Right lobe of liver (tissue), 6 donors: Measurements from ENCODE around the gene GNAQ. TPM values are rescaled to one million over a fixed set of nuclear protein-coding genes. Genes with fewer than 3 reads are reported as not detected.
A peak's percentile ranks its signal among the peaks of the same experiment; 100 is the strongest.

ENCODE experiments used
- ATAC-seq, 4 donors: fragments of 200-7000 bp; cut with Tn5 transposase; one replicate each; pipeline ENCODE4 v1.9.1; 2020; ENCODE audit warnings: mild to moderate bottlenecking in 4 of 4, moderate library complexity in 4 of 4
- DNase-seq, 3 donors: peaks; one replicate each; pipeline ENCODE4 v3.0.0-alpha.2; 2020
- H3K27ac ChIP-seq, 3 donors: fragments of 200-600 bp; one replicate each; pipeline ENCODE4 v1.8.0; 2022
- H3K27me3 ChIP-seq, 2 donors: fragments of 200-600 bp; one replicate each; pipeline ENCODE4 v1.8.0; 2022
- H3K36me3 ChIP-seq, 4 donors: fragments of 200-600 bp; sonication (generic) in 1 of 4; one replicate each; pipeline versions ENCODE4 v1.5.1 to v1.8.0; 2017 to 2022; ENCODE audit warnings: control low read depth in 1 of 4
- H3K4me1 ChIP-seq, 4 donors: fragments of 200-600 bp; sonication (generic) in 1 of 4; one replicate each; pipeline versions ENCODE4 v1.5.1 to v1.8.0; 2017 to 2022; ENCODE audit warnings: control low read depth in 1 of 4
- H3K4me3 ChIP-seq, 3 donors: fragments of 200-600 bp; one replicate each; pipeline ENCODE4 v1.8.0; 2022
- H3K9me3 ChIP-seq, 4 donors: fragments of 200-600 bp; sonication (generic) in 1 of 4; one replicate each; pipeline versions ENCODE4 v1.5.1 to v1.8.0; 2017 to 2022; ENCODE audit warnings: control low read depth in 1 of 4
- CTCF ChIP-seq, 4 donors: fragments of 200-600 bp in 3 of 4; fragments of 450-650 bp in 1 of 4; IDR thresholded peaks; one replicate each; pipeline versions ENCODE4 v1.5.1 to v1.8.0; 2016 to 2022; ENCODE audit warnings: antibody characterized with exemption in 4 of 4, mild to moderate bottlenecking in 2 of 4
- POLR2A ChIP-seq: fragments of 450-650 bp; IDR thresholded peaks from one replicate; pipeline ENCODE4 v1.6.1; 2017; ENCODE audit warnings: antibody characterized with exemption, mild to moderate bottlenecking
- WGBS: methylation state at CpG from one replicate; pipeline ENCODE4 v1.1.6; 2018; ENCODE audit warnings: low coverage, low lambda C conversion rate; ENCODE audit not compliant: insufficient coverage; ENCODE audit errors: missing lambda C conversion rate; 5-methylcytosine and 5-hydroxymethylcytosine counted together
- intact Hi-C, 2 donors: fragments of 100-400 bp; cut with DNase I; formaldehyde crosslinking; loops; one replicate each; pipeline versions ENCODE4 v1.11.2 to v1.14.1; 2022
- total RNA-seq, 6 experiments: library from RNA; depleted of rRNA in 2 of 6; stranded (reverse); fragments of >200 nt in 2 of 6; fragmentation: NEBNext Ultra II Directional in 3 of 6; extraction: Animal tissue kit (Norgen Biotek cat#: 25700) in 3 of 6; gene quantifications; one replicate each; pipeline versions ENCODE4 v1.1.0 to v1.2.4, GENCODE V29; 2016 to 2023
- donor health status: DM: no; HTN: yes; CAD: no.
- donor health status: DM: no; HTN: no; CAD: no.
- donor health status: DM: no; HTN: no; CAD: no.
- donor health status: DM: no; HTN: yes; CAD: no.
- donor health status: DM: no; HTN: yes; CAD: no.

The GNAQ gene
- total RNA-seq, 6 experiments from 2014 or later: 15.8 to 28.7 (median 21.6) TPM

GRCh38 chr9:78041971-78042370, 10.4 kb upstream of the GNAQ start:
- ATAC-seq: no peak
- Histone ChIP-seq H3K27ac (no peak overlapping the region), H3K4me1 (no peaks in the 10 kb centered on the region), H3K27me3 (no peaks in the 10 kb centered on the region), H3K9me3 (no peaks in the 10 kb centered on the region), H3K4me3 (no peak overlapping the region), H3K36me3 (no peaks in the 10 kb centered on the region)
- no peak for TF ChIP-seq POLR2A
- TF ChIP-seq CTCF (IDR thresholded peaks at IDR 0.05): no peak
- WGBS: 100% methylated on average over 2 of the region's 2 CpGs
- intact Hi-C loops: no loop called here
- DNase-seq: no peak

- H3K27ac ChIP-seq: no peak overlapping the region
- H3K9me3 ChIP-seq: no peaks in the 10 kb centered on the region
- 92% methylated on average over 1 of the region's 1 CpG for WGBS
- intact Hi-C loops: no loop called here
- no peak for DNase-seq
- H3K27me3 ChIP-seq: no peaks in the 10 kb centered on the region
- no peak overlapping the region for H3K4me3 ChIP-seq
- H3K36me3 ChIP-seq: no peaks in the 10 kb centered on the region
- no peaks in the 10 kb centered on the region for H3K4me1 ChIP-seq
- TF ChIP-seq CTCF (IDR thresholded peaks at IDR 0.05) (no peak), POLR2A (no peak)
- no peak for ATAC-seq
These were observed 9.1 kb upstream of the GNAQ start for GRCh38 chr9:78040726-78041125.

GRCh38 chr9:78038620-78039300, 7.1 kb upstream of the GNAQ start:
- DNase-seq: no peak

GRCh38 chr9:78035383-78035993, 3.9 kb upstream of the GNAQ start:
- Histone ChIP-seq H3K4me1 (peaks cover 0 to 11% (median 0%) of the 10 kb centered on the region in 4 donors), H3K27ac (no peak overlapping the region), H3K9me3 (no peaks in the 10 kb centered on the region), H3K27me3 (no peaks in the 10 kb centered on the region), H3K4me3 (no peak overlapping the region), H3K36me3 (no peaks in the 10 kb centered on the region)
- intact Hi-C loops: loop anchor here in 1 of 2 donors (10.0 kb wide), 1 partner anchor 51 kb away; no protein-coding TSS in a partner anchor
- peak; percentile 84 to 89 (median 86) for TF ChIP-seq CTCF (IDR thresholded peaks at IDR 0.05)
- TF ChIP-seq POLR2A: no peak
- 11% methylated on average over 10 of the region's 10 CpGs for WGBS
- peak in 1 of 3 donors; percentile 63 for DNase-seq
- peak; percentile 38 to 51 (median 44) for ATAC-seq

More at GRCh38 chr9:78038620-78039300, 7.1 kb upstream of the GNAQ start:
- H3K27me3 ChIP-seq: no peaks in the 10 kb centered on the region
- WGBS: 59% methylated on average over 4 of the region's 4 CpGs
- H3K4me1 ChIP-seq: peaks cover 0 to 4% (median 0%) of the 10 kb centered on the region in 4 donors
- no peaks in the 10 kb centered on the region for H3K9me3 ChIP-seq
- ATAC-seq: no peak
- intact Hi-C loops: loop anchor here in 1 of 2 donors (10.0 kb wide), 1 partner anchor 54 kb away; no protein-coding TSS in a partner anchor
- no peaks in the 10 kb centered on the region for H3K36me3 ChIP-seq
- H3K27ac ChIP-seq: no peak overlapping the region
- TF ChIP-seq CTCF (IDR thresholded peaks at IDR 0.05) (no peak), POLR2A (no peak)
- H3K4me3 ChIP-seq: no peak overlapping the region
